Measurements from ENCODE around the gene CTNNA2.

GRCh38 chr2:79702905-79703304 is 190.1 kb downstream of the CTNNA2 start:
- TF ChIP-seq CTCF (IDR thresholded peaks at IDR 0.05) (no peak), POLR2AphosphoS5 (IDR thresholded peaks at IDR 0.05; ENCODE audit: insufficient read depth in 1 of 2, low read depth in 1 of 2) (no peak)

Measured in vagina (tissue), 2 donors.